GM21390 (cell line): ENCODE measurements around the gene CDC45.

Source experiments
- ATAC-seq: cut with Tn5 transposase; IDR thresholded peaks from one replicate; pipeline ENCODE4 v1.9.1; 2021; ENCODE audit not compliant: unreplicated experiment

Gene CDC45

GRCh38 chr22:19492504-19493174 lies 12.9 kb downstream of the CDC45 start:
- ATAC-seq = no peak

- no peak for ATAC-seq
Observed at GRCh38 chr22:19494001-19494560, 14.4 kb downstream of the CDC45 start.

GRCh38 chr22:19494676-19495173 lies 15.0 kb downstream of the CDC45 start:
- ATAC-seq = no peak

GRCh38 chr22:19495562-19496323 lies 16.0 kb downstream of the CDC45 start:
- no peak for ATAC-seq

- no peak for ATAC-seq
Observed at GRCh38 chr22:19496324-19496630, 16.6 kb downstream of the CDC45 start.

DNA sequence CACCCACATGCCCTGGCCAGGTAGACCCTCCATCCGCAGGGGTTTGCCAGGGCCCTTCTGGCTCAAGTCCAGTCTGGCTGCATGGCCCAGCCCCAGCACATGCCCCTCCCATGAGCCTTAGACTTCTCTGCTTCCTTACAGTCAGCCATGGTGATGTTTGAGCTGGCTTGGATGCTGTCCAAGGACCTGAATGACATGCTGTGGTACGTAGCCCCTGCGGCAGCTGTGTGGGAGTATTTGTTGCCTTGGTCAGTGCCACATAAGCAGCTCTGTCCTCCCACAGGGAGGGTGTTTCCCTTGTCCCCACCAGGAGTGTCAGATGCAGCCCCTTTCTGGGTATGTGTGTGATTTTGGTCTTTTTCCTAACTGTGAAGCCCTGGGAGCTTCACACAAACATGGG lies 17.5 kb downstream of the CDC45 start:
- ATAC-seq = no peak

- no peak for ATAC-seq
Observed at GRCh38 chr22:19498154-19498865, 18.6 kb downstream of the CDC45 start.

DNA sequence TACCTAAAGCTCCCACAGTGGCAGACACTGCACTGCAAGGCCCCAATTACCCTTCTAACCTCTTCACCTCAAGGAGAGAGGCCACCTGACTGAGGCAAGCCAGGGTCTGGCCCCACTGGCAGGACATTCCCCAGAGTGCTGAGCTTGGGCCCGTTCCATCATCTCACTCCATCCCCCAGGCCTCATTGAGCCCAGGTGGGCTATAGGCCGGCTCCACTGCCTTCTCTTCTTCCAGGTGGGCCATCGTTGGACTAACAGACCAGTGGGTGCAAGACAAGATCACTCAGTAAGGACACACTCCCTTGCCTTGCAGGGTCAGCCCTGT lies 19.1 kb downstream of the CDC45 start:
- ATAC-seq = no peak

- ATAC-seq = no peak
Observed at GRCh38 chr22:19499236-19499879, 19.6 kb downstream of the CDC45 start.

GRCh38 chr22:19499880-19500242 lies 20.1 kb downstream of the CDC45 start:
- ATAC-seq = no peak

DNA sequence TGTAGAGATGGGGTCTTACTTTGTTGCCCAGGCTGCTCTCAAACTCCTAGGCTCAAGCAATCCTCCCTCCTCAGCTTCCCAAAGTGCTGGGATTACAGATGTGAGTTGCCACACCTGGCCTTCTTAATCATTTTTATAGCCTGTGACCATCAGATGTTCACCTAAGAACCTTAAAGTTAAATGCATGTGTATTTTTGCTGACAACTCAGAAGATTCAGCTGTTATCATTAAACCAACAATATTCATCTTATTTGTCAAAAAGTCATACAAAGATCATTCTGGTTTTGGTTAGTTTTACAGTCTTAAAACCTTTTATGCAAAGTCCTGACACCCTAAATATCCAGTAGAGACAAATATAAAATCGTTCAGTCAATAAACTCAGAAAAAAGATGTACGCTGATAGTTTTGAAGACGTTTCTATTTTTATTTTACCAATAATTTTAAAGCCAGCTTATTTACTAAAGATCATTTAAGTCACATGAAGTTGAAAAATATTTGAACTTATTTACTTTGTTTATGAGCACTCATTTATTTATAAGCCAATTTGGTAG lies 22.3 kb downstream of the CDC45 start:
- ATAC-seq = no peak

DNA sequence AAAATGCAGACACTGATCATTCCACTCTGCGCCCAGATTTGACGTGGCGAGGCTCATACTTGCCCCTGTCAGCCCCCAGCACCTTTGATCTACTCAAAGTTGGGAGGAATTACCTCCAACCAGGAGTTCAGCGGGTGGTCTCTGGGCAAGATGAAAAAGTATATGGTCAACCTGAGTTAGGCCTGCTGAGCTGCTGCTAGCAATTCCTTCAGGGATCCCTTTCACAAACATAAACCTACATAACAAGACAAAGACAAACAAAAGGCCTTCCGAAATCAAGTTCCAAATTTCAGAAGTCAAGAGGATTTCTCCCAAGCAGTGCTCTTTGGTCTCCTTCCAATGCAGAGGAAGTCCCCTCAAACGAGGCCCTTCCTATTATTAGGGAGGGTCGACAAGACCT lies 23.6 kb downstream of the CDC45 start:
- ATAC-seq = no peak

GRCh38 chr22:19503869-19504268 lies 24.1 kb downstream of the CDC45 start:
- ATAC-seq = no peak

DNA sequence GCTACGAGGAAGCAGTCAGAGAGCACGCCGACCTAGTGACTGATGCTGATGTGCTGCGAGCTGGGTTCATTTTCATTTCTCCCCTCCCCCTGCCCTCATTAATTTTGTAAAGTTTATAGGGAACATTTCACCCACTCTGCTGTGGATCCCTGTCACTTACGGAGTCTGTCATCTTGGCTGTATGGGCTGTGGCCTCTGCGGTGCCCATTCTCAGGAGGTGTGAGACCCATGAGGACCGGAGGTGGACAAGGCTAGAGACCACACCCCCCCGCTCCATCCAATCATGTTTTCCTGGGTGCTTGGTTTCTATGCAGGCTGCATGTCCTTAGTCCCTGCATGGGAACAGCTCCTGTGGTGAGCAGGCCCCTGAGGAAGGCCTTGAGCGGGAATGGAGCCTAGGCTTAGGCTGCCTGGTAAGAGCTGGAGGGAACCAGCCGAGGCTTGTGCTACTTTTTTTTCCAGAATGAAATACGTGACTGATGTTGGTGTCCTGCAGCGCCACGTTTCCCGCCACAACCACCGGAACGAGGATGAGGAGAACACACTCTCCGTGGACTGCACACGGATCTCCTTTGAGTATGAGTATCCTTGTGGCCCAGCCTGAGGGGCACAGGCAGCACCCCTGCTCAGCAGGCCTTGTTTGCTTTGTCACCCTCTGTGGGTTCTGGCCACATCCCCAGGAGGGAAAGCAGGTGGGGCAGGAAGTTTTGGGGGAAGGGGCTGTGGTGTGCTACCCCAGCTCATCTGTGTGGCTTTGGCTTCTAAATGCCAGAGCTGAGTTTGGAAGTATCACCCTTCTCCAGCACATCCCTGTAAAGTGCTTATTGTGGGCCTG lies 25.4 kb downstream of the CDC45 start:
- no peak for ATAC-seq

DNA sequence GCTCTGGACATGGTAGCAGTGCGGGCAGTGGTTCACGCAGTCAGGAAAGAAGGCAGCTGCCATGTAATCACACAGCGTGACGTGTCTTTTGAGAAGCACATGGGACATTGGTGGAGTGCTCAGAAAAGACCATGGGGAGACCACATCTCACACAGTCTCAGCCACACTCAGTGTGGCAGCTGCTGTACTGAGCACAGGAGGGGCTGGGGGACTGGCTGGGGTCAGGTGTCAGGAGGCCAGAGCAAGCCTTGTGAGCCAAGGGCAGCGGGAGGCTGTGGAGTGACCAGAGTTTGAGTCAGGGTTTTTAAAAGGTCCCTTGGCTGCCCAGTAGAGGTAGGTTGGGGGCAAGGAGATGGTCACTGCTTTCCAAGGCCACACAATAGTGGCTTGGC lies 26.0 kb downstream of the CDC45 start:
- no peak for ATAC-seq

DNA sequence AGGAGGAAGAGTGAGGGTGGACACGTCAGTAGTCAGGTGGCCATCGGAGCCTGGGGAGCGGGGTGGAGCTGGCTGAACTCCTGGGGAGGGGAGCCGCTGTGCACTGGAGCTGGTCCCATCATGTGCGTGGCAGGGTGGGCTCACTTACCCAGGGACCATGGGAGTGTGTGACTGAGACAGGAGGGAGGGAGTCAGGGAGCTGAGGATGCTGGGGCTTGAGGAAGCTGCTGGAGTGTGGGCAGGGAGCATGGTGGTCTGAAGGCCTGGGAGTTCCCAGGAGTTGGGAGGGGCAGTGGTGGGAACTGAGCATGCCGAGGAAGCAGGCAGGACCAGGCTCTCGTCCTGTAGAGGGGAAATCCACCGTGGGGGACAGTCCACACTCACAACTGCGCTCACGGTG lies 26.5 kb downstream of the CDC45 start:
- no peak for ATAC-seq

GRCh38 chr22:19507534-19507861 lies 27.8 kb downstream of the CDC45 start:
- no peak for ATAC-seq

GRCh38 chr22:19508024-19508776 lies 28.5 kb downstream of the CDC45 start:
- ATAC-seq = no peak

- ATAC-seq = no peak
Observed at GRCh38 chr22:19509191-19509590, 29.5 kb downstream of the CDC45 start.

DNA sequence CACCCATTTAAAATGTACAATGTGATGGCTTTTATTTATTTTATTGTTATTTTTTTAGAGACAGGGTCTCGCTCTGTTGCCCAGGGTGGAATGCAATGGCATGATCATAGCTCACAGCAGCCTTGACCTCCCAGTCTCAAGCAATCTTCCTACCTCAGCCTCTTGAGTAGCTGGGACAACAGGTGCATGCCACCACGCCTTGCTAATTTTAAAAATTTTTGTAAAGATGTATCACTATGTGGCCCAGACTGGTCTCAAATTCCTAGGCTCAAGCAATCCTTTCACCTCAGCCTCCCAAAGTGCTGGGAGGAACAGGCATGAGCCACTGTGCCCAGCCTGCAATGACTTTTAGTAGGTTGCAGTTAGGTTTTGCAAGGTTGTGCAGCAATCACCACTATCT lies 30.2 kb downstream of the CDC45 start:
- no peak for ATAC-seq
